Peyer's patch (tissue), 4 donors: ENCODE results near the gene ALKBH2.
"Not testable (repeated sequence)": the region's sequence is repeated elsewhere in the genome, so short reads cannot be mapped to it uniquely, and the experiment has no call there.

ENCODE experiments used
- POLR2A ChIP-seq, 2 donors: fragments of 450-650 bp; IDR thresholded peaks; one replicate each; pipeline ENCODE4 v1.5.1; 2017; ENCODE audit warnings: antibody characterized with exemption in 2 of 2, mild to moderate bottlenecking in 2 of 2, moderate library complexity in 2 of 2
- TF ChIP-seq, protein P1 (sequence below), 6 experiments: fragments of 450-650 bp in 4 of 6; fragments of 200-600 bp in 2 of 6; sonication (generic) in 1 of 6; IDR thresholded peaks; one replicate each; pipeline ENCODE4 v1.5.1; 2017 to 2019; ENCODE audit warnings: antibody characterized with exemption in 6 of 6, mild to moderate bottlenecking in 3 of 6, moderate library complexity in 1 of 6

- TF ChIP-seq, protein P1, sequence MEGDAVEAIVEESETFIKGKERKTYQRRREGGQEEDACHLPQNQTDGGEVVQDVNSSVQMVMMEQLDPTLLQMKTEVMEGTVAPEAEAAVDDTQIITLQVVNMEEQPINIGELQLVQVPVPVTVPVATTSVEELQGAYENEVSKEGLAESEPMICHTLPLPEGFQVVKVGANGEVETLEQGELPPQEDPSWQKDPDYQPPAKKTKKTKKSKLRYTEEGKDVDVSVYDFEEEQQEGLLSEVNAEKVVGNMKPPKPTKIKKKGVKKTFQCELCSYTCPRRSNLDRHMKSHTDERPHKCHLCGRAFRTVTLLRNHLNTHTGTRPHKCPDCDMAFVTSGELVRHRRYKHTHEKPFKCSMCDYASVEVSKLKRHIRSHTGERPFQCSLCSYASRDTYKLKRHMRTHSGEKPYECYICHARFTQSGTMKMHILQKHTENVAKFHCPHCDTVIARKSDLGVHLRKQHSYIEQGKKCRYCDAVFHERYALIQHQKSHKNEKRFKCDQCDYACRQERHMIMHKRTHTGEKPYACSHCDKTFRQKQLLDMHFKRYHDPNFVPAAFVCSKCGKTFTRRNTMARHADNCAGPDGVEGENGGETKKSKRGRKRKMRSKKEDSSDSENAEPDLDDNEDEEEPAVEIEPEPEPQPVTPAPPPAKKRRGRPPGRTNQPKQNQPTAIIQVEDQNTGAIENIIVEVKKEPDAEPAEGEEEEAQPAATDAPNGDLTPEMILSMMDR (IDR thresholded peaks at IDR 0.05) = not testable (repeated sequence)
- TF ChIP-seq POLR2A (IDR thresholded peaks at IDR 0.05) = not testable (repeated sequence)
Measured at GRCh38 chr12:109049794-109050193, 43.5 kb downstream of the ALKBH2 start.
